WTC11 (cell line): ENCODE measurements around the gene DRAXIN. TPM values are rescaled to one million over a fixed set of nuclear protein-coding genes. Genes with fewer than 3 reads are reported as not detected.
A peak's percentile ranks its signal among the peaks of the same experiment; 100 is the strongest.

Experiments
- AFF4 ChIP-seq: sonication (generic); formaldehyde crosslinking; IDR thresholded peaks from 2 replicates; pipeline ENCODE4 v1.8.1; 2023; ENCODE audit warnings: mild to moderate bottlenecking, missing genetic modification reagents, borderline replicate concordance
- ATF3 ChIP-seq: sonication (generic); formaldehyde crosslinking; conservative IDR thresholded peaks from 2 replicates; pipeline ENCODE4 v1.8.1; 2022; ENCODE audit warnings: mild to moderate bottlenecking, missing genetic modification reagents
- ATF6 ChIP-seq: sonication (generic); formaldehyde crosslinking; IDR thresholded peaks from 2 replicates; pipeline ENCODE4 v1.8.1; 2023; ENCODE audit warnings: mild to moderate bottlenecking, missing genetic modification reagents
- E2F1 ChIP-seq: sonication (generic); formaldehyde crosslinking; IDR thresholded peaks from 2 replicates; pipeline ENCODE4 v1.8.0; 2022; ENCODE audit warnings: mild to moderate bottlenecking, missing genetic modification reagents
- E2F4 ChIP-seq: sonication (generic); formaldehyde crosslinking; IDR thresholded peaks from 2 replicates; pipeline ENCODE4 v1.8.1; 2022; ENCODE audit warnings: low read depth, mild to moderate bottlenecking, moderate library complexity, missing genetic modification reagents, borderline replicate concordance
- ELF4 ChIP-seq: sonication (generic); formaldehyde crosslinking; IDR thresholded peaks from 2 replicates; pipeline ENCODE4 v1.8.1; 2022; ENCODE audit warnings: low read depth, mild to moderate bottlenecking, moderate library complexity, missing genetic modification reagents
- ESRRA ChIP-seq: sonication (generic); formaldehyde crosslinking; IDR thresholded peaks from 2 replicates; pipeline ENCODE4 v1.8.1; 2022; ENCODE audit warnings: mild to moderate bottlenecking, missing genetic modification reagents, borderline replicate concordance
- ETV6 ChIP-seq: sonication (generic); formaldehyde crosslinking; IDR thresholded peaks from 2 replicates; pipeline ENCODE4 v1.8.1; 2022; ENCODE audit warnings: mild to moderate bottlenecking, missing genetic modification reagents
- FOXK1 ChIP-seq: sonication (generic); formaldehyde crosslinking; IDR thresholded peaks from 2 replicates; pipeline ENCODE4 v1.8.0; 2022; ENCODE audit warnings: mild to moderate bottlenecking, moderate library complexity, missing genetic modification reagents
- GTF2I ChIP-seq: fragments of 250-450 bp; sonication (Bioruptor Pico); conservative IDR thresholded peaks from 2 replicates; pipeline ENCODE4 v1.4.0; 2021; ENCODE audit warnings: mild to moderate bottlenecking
- HMGA2 ChIP-seq: fragments of 250-450 bp; sonication (Bioruptor Pico); IDR thresholded peaks from 2 replicates; pipeline ENCODE4 v1.4.0; 2021; ENCODE audit warnings: mild to moderate bottlenecking, moderate library complexity
- JUN ChIP-seq: sonication (generic); formaldehyde crosslinking; IDR thresholded peaks from 2 replicates; pipeline ENCODE4 v1.8.0; 2023; ENCODE audit warnings: mild to moderate bottlenecking, missing genetic modification reagents
- MAX ChIP-seq: sonication (generic); formaldehyde crosslinking; IDR thresholded peaks from 2 replicates; pipeline ENCODE4 v1.8.0; 2022; ENCODE audit warnings: mild to moderate bottlenecking, missing genetic modification reagents
- NR1H2 ChIP-seq: sonication (generic); formaldehyde crosslinking; IDR thresholded peaks from 2 replicates; pipeline ENCODE4 v1.9.0; 2021; ENCODE audit warnings: mild to moderate bottlenecking, moderate library complexity, missing genetic modification reagents
- NR3C1 ChIP-seq: sonication (generic); formaldehyde crosslinking; conservative IDR thresholded peaks from 2 replicates; pipeline ENCODE4 v1.8.1; 2023; ENCODE audit warnings: low read depth, mild to moderate bottlenecking, missing genetic modification reagents
- RELA ChIP-seq: sonication (generic); formaldehyde crosslinking; IDR thresholded peaks from 2 replicates; pipeline ENCODE4 v1.8.1; 2022; ENCODE audit warnings: missing genetic modification reagents, mild to moderate bottlenecking, borderline replicate concordance
- SMAD3 ChIP-seq: sonication (generic); formaldehyde crosslinking; IDR thresholded peaks from 2 replicates; pipeline ENCODE4 v1.8.0; 2022; ENCODE audit warnings: missing genetic modification reagents, mild to moderate bottlenecking, borderline replicate concordance
- SOX15 ChIP-seq: fragments of 250-450 bp; sonication (Bioruptor Pico); IDR thresholded peaks from 2 replicates; pipeline ENCODE4 v1.9.0; 2021; ENCODE audit warnings: mild to moderate bottlenecking
- USF2 ChIP-seq: sonication (generic); formaldehyde crosslinking; IDR thresholded peaks from 2 replicates; pipeline ENCODE4 v1.8.1; 2023; ENCODE audit warnings: mild to moderate bottlenecking, missing genetic modification reagents, moderate library complexity
- ZMAT4 ChIP-seq: fragments of 250-450 bp; sonication (Bioruptor Pico); IDR thresholded peaks from 2 replicates; pipeline ENCODE4 v1.9.0; 2021; ENCODE audit warnings: mild to moderate bottlenecking
- ZNF232 ChIP-seq: sonication (generic); formaldehyde crosslinking; IDR thresholded peaks from 2 replicates; pipeline ENCODE4 v1.8.0; 2022; ENCODE audit warnings: mild to moderate bottlenecking, missing genetic modification reagents
- ZNF425 ChIP-seq: fragments of 250-450 bp; sonication (Bioruptor Pico); conservative IDR thresholded peaks from 2 replicates; pipeline ENCODE4 v1.9.0; 2021; ENCODE audit warnings: mild to moderate bottlenecking
- ZSCAN18 ChIP-seq: fragments of 250-450 bp; sonication (Bioruptor Pico); IDR thresholded peaks from 2 replicates; pipeline ENCODE4 v2.1.2; 2022; ENCODE audit warnings: mild to moderate bottlenecking, moderate library complexity
- total RNA-seq: library from RNA; stranded (reverse); gene quantifications from 3 replicates; pipeline ENCODE4 v1.2.3, GENCODE V29; 2021

Gene DRAXIN
- total RNA-seq, 1 experiment from 2014 or later: 12.0 TPM

- TF ChIP-seq ZSCAN18: no peak
- TF ChIP-seq ZNF425: no peak
- TF ChIP-seq FOXK1 (CRISPR knock-in tag): peak; percentile 56; the same call in 1 of the 2 replicates
- peak; percentile 62 for TF ChIP-seq MAX
- TF ChIP-seq ETV6 (CRISPR knock-in tag): peak; percentile 100
- peak; percentile 71; the same call in 1 of the 2 replicates for TF ChIP-seq SMAD3 (CRISPR knock-in tag)
- TF ChIP-seq ESRRA (CRISPR knock-in tag): no peak
- TF ChIP-seq ATF3 (CRISPR knock-in tag): no peak
- no peak for TF ChIP-seq NR3C1 (CRISPR knock-in tag)
- TF ChIP-seq E2F4 (CRISPR knock-in tag): no peak
- no peak for TF ChIP-seq E2F1
- no peak for TF ChIP-seq JUN (CRISPR knock-in tag)
- TF ChIP-seq GTF2I (CRISPR knock-in tag): no peak
- 0 out of 2 replicates have a peak, but pooled peaks have one; percentile 4 for TF ChIP-seq HMGA2 (CRISPR knock-in tag)
- no peak for TF ChIP-seq RELA (CRISPR knock-in tag)
- no peak for TF ChIP-seq AFF4
- TF ChIP-seq ZNF232 (CRISPR knock-in tag): peak; percentile 82; the same call in 1 of the 2 replicates
- TF ChIP-seq NR1H2 (CRISPR knock-in tag): no peak
- no peak for TF ChIP-seq ELF4
- TF ChIP-seq ZMAT4 (CRISPR knock-in tag): no peak
- no peak for TF ChIP-seq SOX15
- TF ChIP-seq ATF6 (CRISPR knock-in tag): no peak
- TF ChIP-seq USF2 (CRISPR knock-in tag): peak; percentile 97
Observed at GRCh38 chr1:11735854-11736745, 44.6 kb downstream of the DRAXIN start, which contains the start of gene AGTRAP (continued).
